Measurements from ENCODE around the gene GALNT1.

Gene GALNT1

GRCh38 chr18:35673682-35674081 lies 92.1 kb downstream of the GALNT1 start:
- DNase-seq (ENCODE audit: low spot score): no peak

DNA sequence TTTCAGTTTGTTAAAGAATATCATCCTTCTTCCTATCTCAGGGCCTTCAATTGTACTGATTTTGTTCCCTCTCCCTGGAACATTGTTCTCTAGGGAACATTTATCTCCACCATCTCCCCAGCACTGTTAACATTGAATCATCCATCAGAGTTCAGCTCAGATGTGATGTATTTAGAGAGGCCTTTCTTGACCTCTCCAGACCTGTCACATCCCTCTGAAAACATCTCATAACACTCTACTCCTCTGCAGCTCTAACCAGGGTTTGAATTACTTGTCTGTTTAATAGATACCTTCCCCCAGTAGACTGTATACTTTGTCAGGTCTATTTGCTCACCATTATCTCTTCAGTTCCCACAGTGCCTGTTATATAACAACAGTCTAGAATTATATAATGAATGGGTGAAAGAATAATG lies 98.6 kb downstream of the GALNT1 start:
- no peak for DNase-seq (ENCODE audit: low spot score)

- no peak for DNase-seq (ENCODE audit: low spot score)
Observed at GRCh38 chr18:35682281-35682867, 100.8 kb downstream of the GALNT1 start.

DNA sequence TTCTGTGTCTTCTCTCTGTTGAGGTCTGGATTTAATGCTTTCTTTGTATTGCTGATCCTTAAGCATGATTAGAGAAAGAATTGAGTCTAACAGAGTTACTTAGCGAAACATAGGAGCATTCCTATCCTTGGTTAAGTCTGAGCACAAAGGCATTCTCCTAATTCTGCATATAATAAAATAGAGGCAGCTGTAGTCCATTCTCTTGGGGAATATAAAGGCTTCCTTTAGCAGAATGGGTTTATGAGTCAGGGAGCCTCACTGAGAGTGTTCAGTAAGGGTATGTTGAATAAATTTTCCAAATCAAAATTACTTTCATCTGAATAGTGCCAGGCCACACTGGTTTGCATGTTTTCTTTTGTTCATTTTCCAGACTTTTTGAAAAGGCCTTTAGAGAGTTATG lies 101.5 kb downstream of the GALNT1 start:
- no peak for DNase-seq (ENCODE audit: low spot score)

DNA sequence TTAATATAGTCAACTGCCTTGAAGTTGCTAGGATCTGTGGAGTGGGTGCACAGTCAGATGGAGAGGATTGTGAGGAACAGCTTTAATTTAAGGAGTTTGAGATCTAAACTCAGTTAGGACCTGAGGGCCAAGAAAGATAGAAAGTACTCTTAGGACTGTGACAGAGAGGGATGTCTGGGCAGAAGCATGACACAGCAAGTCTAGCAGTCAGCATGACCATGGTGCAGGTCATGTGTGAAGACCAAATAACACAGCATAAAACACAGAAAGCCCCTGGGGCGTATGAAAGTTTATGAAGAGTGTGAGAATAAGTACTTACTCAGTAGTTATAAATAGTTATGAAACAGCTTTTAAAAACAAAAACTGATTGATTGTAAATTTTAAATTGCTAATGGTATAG lies 107.2 kb downstream of the GALNT1 start:
- DNase-seq (ENCODE audit: low spot score): no peak

GRCh38 chr18:35689728-35690127 lies 108.2 kb downstream of the GALNT1 start:
- no peak for DNase-seq (ENCODE audit: low spot score)

DNA sequence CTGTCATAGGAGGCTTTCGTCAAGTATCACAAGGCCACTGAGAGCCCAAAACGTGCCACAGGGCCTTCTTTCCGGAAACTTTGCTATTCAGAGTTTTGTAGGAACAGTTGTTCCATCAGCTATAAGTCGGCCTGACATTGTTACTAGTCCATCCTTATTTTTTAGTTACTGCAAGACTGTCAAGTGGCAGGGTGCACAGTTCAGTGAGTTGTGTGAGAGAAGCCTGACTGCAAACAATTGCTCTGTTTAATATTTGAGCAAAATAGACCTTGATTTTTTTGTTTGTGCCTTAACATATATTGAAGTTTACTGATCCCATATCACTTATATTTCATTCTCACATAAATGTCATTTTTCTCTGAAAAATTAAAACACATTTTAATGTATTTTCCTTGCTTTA lies 110.1 kb downstream of the GALNT1 start:
- no peak for DNase-seq (ENCODE audit: low spot score)

GRCh38 chr18:35692866-35693265 lies 111.3 kb downstream of the GALNT1 start:
- DNase-seq (ENCODE audit: low spot score): no peak

GRCh38 chr18:35693829-35694228 lies 112.3 kb downstream of the GALNT1 start:
- no peak for DNase-seq (ENCODE audit: low spot score)

GRCh38 chr18:35694808-35695207 lies 113.3 kb downstream of the GALNT1 start:
- DNase-seq (ENCODE audit: low spot score): no peak

- DNase-seq (ENCODE audit: low spot score): no peak
Observed at GRCh38 chr18:35695384-35695783, 113.8 kb downstream of the GALNT1 start.

GRCh38 chr18:35695803-35696202 lies 114.3 kb downstream of the GALNT1 start:
- no peak for DNase-seq (ENCODE audit: low spot score)

DNA sequence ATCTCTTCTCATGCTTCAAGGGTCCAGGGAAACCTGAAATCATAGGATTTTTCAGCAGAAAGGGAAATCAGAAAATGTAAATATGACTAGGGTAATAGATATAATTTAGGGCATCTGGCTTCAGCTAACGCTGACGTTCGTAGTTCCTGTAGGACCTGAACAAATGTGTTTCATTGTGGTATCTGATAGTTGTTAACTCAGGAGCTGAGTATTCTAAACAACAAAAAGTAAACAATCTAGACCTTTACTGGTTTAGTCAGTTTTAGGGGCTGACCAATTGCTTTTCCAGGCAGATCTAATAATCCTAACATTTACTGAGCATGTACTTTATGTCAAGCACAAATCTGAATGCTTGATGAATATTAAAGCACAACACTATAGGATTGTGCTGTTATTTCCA lies 114.8 kb downstream of the GALNT1 start:
- DNase-seq (ENCODE audit: low spot score): no peak

DNA sequence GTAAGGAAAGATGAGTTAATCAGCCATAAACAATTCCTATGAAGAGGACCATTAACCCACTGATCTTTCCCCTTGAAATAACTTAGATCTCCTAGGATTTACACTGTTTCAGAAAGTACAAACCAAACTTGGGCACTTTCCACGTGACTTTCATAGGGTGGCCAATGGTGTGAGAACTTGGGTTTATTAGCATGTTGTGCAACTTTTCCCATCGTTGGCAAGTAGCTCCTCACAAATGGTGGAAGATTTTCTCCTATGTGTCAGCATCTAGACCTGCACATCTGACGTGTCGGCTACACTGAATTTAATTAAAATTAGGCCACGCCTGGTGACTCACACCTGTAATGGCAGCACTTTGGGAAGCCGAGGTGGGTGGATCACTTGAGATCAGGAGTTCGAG lies 116.3 kb downstream of the GALNT1 start:
- DNase-seq (ENCODE audit: low spot score): no peak

- DNase-seq (ENCODE audit: low spot score): no peak
Observed at GRCh38 chr18:35703043-35703688, 121.6 kb downstream of the GALNT1 start.

GRCh38 chr18:35705988-35706387 lies 124.4 kb downstream of the GALNT1 start:
- DNase-seq (ENCODE audit: low spot score): no peak

DNA sequence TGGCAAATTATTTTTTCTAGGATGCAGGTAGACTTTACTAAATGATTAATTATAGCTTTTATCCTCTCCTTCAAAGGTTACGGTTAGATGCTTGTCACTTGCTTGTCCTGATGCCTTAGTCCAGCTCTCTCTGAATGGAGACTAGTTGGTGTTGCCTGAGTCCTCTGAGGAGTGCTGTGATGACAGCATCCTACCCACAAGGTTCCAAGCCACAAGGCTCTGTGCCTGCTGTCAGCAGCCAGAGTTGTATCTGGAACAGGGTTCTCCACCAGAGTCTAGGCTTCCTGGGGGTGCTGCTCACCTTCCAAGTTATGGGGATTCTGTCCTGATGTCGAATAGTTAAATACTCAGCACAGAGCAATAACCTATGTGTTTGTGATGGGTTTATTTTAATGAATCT lies 125.7 kb downstream of the GALNT1 start:
- DNase-seq (ENCODE audit: low spot score): no peak

DNA sequence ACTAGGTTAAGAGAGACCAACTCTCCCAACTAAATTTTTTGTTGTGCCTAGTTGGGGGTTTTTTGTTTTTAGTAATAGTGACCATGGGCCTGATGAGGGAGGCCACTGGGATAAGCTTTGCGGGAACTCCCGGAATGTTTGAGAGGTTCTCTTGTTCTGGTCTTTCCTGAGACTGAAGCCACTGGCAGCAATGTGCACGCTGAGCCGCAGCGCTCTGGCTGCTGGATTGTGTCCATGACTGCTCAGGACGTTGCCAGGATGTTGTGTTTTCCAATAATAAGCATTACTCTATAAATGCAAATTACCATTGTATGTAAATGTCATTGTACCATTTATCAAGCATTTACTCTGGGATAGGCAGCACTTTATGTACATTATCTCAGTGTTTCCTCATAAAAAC lies 126.1 kb downstream of the GALNT1 start:
- DNase-seq (ENCODE audit: low spot score): no peak

DNA sequence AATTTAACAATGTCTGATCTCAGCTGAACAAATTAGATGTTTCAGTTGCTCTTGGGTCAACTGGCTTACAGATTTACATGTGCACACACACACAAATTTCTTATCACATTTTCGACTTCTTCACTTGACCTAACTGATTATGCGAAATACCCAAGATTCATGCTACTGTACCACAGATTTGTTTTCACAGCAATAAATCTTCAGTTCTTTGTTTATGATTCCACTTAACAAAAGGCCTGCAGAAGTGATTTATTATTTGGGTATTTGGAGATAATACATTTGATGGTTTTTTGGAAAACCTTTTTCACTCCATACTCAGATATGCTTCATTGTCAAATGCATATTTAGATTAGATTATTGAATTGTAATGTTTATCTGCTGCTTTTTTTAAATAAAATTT lies 129.0 kb downstream of the GALNT1 start:
- DNase-seq (ENCODE audit: low spot score): no peak

DNA sequence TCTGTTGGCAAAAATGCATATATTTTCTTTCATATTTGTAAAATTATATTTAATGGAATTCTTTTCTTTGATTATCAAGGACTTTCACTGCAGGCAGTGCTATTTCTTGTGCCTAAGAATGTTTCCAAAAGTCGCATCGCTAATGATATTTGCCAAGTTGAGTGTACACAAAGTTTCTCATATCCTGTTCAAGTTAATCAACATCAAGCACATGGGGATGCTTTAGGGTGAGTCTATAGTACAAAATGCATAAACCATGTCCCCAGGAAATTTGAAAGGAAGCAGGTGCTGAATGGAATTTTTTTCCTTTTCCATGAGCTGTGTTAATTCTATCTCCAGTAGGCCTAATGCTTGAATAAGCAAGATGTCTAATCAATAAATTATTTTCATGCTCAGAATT lies 129.7 kb downstream of the GALNT1 start:
- DNase-seq (ENCODE audit: low spot score): no peak

DNA sequence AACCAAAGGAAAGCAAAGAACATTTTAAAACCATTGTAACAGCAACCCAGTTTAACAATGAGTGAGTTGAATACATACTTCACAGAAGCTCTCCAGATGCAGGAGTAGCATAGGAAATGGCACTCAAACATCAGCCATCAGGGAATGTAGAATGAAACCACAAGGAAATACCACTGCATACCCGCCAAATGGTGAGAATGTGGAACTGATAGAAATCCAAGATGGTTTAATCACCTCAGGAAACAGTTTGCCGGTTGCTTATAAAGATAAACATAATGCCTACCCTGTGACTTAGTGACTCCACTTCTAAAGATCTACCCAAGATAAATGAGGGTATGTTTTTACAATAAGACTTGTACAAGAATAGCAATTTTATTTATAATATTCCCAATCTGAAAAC lies 132.0 kb downstream of the GALNT1 start:
- no peak for DNase-seq (ENCODE audit: low spot score)

DNA sequence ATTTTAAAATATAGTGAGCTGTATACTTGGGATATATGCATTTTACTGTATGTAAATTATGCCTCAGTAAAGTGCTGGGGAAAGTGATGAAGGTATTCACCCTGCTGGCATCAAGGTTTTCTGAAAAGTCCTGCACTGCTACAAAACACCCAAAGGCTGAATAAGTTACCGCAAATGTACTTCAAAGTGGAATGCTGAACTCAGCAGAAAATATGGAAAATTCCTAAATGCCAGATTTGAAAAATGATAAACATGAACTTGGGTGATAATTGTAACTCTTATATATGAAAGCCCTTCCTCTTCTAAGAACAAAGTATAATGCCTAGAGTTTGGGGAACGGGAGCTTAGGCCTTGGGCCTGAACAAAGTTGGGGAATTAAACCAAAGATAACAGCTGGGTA lies 133.0 kb downstream of the GALNT1 start:
- DNase-seq (ENCODE audit: low spot score): no peak

GRCh38 chr18:35715139-35715538 lies 133.6 kb downstream of the GALNT1 start:
- DNase-seq (ENCODE audit: low spot score): no peak

- DNase-seq (ENCODE audit: low spot score): no peak
Observed at GRCh38 chr18:35716169-35716831, 134.8 kb downstream of the GALNT1 start.
